ENCODE measurements around the gene SLC35G2.

GRCh38 chr3:136788154-136788553 is 30.8 kb upstream of the SLC35G2 start:
- TF ChIP-seq EZH2 (IDR thresholded peaks at IDR 0.05; ENCODE audit: borderline replicate concordance, low read depth, low read length, severe bottlenecking) (no peak), CTCF (IDR thresholded peaks at IDR 0.05; ENCODE audit: borderline replicate concordance, extremely low read depth, low read length, poor library complexity, severe bottlenecking) (no peak)

Measured in DND-41 (cell line).